ENCODE results near the gene PLEKHG2. TPM values are rescaled to one million over a fixed set of nuclear protein-coding genes. Genes with fewer than 3 reads are reported as not detected.

PLEKHG2 gene
- total RNA-seq, 1 donor from 2014 or later: 57.3 TPM

DNA sequence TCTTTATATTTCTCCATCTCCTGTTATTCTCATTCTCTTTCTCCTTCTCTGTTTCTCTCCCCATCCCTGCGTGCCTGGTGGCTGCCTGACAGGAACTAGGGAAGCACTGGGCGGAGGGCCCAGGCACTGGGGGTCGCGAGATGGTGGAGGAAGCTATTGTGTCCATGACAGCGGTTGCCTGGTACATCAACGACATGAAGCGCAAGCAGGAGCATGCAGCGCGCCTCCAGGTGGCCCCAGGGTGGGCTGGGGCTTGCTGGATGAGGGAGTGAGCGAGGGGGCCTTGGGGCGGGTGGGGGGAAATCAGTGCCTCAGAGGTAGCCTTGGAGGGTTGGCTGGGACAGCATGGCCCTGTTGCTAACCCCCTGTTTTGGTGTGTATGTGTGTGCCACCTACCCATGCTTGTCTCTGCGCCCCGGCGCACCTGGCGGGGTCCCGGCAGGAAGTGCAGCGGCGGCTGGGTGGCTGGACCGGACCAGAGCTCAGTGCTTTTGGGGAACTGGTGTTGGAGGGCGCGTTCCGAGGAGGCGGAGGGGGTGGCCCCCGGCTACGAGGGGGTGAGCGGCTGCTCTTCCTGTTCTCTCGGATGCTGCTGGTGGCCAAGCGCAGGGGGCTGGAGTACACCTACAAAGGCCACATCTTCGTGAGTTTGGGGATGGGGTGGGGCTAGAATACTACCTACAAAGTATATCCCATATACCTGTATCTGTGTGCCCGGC, 5.2 kb downstream of the PLEKHG2 start:
- intact Hi-C loops (cut with micrococcal nuclease): no loop called here

DNA sequence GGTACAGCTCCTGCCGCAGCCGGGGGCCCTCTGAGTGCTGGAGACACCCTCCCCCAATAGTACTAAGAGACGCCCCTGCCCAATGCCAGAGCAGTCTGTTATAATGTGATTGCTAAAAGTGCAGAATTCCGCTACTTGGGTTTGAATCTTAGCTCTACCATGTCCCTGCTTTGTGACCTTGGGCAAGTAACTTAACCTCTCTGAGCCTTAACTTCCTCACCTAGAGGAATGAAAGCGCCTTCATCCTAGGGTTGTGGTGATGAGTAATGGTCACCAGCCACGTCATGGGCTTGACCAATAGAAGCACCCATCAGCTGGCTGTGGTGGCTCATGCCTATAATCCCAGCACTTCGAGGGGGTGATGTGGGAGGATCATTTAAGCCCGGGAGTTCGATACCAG, 6.5 kb downstream of the PLEKHG2 start:
- intact Hi-C loops (cut with micrococcal nuclease): no loop called here

DNA sequence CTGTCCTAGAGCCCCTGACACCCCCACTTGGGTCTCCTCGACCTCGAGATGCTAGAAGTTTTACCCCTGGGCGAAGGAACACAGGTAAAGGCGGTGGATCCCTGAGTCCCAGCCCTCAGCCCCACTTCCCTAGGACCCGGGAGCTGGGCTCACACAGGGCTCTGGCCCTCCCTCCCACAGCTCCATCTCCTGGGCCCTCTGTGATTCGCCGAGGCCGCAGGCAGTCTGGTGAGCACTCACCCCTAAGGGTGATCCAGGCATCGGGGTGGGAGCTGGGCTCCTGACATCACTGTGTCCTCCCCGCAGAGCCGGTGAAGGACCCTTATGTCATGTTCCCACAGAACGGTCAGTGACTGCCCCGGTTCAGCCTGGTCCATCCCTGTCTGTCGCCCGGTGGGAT, 8.3 kb downstream of the PLEKHG2 start:
- intact Hi-C loops (cut with micrococcal nuclease): no loop called here

DNA sequence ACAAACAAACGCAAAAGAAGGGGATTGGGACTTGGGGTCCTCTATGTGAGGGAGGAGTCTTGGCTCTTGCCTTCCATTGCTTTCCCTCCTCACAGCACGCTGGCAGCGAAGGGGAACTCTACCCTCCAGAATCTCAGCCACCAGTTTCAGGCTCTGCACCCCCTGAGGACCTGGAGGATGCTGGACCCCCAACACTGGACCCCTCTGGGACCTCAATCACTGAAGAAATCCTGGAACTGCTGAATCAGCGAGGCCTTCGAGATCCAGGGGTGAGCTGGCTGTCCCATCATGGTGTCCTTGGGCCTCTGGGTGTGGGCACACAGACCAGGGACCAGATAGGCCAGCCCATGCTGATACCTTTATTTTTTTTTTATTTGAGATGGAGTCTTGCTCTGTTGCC, 9.6 kb downstream of the PLEKHG2 start:
- intact Hi-C loops (cut with micrococcal nuclease): no loop called here

DNA sequence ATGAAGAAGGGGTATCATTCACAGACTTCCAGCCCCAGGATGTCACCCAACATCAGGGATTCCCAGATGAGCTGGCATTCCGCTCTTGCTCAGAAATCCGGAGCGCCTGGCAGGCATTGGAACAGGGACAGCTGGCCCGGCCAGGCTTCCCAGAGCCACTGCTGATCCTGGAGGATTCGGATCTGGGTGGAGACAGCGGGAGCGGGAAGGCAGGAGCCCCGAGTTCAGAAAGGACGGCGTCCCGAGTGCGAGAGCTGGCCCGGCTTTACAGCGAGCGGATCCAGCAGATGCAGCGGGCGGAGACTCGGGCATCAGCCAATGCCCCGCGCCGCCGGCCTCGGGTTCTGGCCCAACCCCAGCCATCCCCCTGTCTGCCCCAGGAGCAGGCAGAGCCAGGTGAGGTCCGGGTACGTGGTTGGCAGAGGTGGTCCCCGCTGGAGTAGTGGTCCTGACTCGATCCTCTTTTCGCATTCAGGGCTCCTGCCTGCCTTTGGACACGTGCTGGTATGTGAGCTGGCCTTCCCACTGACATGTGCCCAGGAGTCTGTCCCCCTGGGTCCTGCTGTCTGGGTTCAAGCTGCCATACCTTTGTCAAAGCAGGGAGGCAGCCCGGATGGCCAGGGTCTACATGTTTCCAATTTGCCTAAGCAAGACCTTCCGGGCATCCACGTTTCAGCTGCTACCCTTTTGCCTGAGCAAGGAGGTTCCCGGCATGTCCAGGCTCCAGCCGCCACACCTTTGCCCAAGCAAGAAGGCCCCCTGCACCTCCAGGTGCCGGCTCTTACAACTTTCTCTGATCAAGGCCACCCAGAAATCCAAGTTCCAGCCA, 11.0 kb downstream of the PLEKHG2 start:
- intact Hi-C loops (cut with micrococcal nuclease): no loop called here

DNA sequence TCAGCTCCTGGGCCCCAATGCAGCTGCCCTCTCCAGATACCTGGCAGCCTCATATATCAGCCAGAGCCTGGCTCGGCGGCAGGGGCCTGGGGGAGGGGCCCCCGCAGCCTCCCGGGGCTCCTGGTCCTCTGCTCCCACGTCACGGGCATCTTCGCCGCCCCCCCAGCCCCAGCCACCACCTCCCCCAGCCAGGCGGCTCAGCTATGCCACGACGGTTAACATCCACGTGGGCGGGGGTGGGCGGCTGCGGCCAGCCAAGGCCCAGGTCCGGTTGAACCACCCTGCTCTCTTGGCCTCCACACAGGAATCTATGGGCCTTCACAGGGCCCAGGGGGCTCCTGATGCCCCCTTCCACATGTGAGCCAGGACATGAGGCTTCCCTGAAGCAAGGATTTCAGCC, 12.5 kb downstream of the PLEKHG2 start:
- intact Hi-C loops (cut with micrococcal nuclease): no loop called here

DNA sequence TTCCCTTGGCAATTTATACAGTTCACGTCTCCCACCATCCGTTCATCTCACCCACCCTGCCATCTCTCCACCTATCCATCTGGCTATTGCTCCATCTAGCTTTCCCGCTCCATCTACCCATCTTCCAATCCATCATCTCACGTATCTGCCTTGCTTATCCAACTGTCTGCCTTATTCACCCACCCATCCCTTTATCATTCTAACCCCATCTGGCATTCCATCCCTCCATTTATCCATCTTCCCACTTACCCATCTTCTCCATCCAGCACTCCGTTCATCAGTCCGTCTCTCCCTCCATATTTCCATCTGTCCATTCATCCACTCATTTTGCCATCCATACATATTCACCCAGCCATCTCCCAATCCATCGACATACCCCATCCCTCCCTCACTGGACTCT, 13.3 kb downstream of the PLEKHG2 start:
- intact Hi-C loops (cut with micrococcal nuclease): no loop called here

DNA sequence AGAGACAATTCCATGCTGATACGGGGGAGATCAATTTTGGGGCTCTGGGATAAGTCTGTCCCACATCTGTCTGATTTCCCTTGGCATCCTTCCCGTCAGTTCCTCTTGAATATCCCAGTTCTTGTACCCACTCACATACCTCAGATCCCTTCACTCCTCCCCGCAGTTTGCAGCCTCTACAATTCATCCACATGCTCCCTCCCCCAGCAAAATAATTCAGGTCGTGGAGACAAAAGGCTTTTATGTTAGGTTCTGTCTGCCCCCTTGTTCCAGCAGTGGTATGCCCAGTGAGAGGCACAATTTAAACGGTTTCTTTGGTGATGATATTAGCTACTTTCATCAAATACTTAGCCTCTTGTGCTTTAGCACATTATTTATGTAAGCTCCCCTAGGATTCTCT, 13.7 kb downstream of the PLEKHG2 start:
- intact Hi-C loops (cut with micrococcal nuclease): no loop called here

DNA sequence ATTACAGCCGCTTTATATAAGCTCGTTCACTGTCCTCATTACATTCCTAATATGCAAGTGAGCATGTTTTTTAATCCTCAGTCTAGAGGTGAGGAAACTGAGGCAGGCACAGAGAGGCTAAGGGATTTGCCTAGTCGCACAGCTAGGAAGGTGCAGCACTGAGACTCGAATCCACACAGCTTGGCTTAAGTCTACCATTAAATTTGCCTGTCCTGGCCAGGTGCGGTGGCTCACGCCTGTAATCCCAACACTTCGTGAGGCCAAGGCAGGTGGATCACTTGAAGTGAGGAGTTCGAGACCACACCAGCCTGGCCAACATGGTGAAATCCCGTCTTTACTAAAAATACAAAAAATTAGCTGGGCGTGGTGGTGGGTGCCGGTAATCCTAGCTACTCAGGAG, 15.2 kb downstream of the PLEKHG2 start:
- intact Hi-C loops (cut with micrococcal nuclease): no loop called here

DNA sequence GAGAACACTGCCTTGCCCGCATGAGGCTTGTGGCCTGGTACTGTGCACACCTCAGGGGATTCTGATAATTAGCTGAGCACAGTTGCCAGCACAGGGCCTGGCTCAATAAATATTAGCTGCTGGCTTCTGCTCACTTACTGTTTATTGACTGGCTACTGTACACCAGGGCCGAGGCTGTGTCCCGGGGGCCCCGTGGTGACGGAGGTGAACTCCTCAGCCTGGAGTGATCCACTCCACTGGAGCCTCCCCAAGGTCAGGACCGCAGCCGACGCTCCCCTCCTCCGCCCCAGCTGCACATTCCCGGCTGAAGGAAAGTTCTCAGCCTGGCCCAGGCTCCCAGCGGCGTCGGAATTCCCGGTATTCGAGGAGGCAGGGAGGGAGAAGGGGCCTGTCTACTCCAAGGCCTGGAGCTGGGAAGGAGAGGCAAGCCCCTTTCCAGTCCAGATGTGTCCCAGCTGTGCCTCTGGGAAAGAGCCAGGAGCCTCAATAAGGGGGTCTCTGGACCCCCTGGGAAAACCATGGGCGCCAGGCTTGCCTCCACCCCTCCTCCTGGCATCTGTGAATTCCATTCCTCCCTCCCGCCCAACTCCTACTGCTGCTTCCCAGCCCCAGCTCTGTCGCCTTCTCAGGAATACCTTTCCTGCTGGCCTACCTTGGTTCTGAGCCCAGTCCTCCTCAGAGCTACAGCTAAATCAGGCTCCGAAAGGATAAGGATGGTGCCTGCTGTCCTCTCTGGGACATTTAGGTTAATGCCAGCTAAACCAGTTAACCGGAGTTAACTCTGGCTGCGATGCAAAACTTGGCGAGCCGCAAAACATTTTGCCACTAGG, 16.0 kb downstream of the PLEKHG2 start:
- intact Hi-C loops (cut with micrococcal nuclease): no loop called here

DNA sequence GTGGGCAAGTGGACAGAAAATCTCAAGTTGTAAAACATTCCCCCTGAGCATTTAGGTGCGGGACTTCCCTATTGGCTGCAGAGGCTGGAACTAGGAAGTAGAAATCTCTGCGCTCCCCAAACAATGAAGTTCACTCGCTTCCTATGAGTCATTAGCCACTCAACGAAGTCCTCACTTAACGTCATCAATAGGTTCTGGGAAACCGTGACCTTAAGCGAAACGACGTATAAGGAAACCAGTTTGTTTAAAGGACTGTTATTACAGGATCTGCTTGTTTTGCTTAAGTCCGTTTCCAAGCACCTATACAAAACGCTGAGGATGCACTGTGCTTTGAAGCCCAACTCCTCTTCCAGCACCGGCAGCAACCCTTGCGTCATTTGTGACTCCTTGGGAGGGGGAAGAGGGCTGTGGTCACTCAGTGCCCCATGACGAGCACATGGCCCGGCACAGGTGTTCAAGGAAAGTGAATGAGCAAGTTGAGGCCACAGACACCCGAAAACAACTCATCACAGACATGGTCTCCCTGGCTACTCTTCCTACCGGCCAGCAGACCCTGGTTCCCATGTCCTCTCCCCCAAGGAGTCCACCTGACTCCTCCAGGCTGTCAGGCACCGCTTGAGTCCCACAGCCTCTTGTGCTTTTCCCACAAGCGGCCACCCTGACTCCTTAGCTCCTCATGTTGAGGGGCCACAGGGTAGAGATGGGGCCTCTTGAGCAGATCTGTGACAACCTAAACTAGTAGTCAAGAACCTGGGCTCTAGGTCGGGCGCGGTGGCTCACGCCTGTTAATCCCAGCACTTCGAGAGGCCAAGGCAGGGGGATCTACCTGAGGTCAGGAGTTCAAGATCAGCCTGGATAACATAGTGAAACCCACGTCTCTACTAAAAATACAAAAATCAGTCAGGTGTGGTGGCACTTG, 18.5 kb downstream of the PLEKHG2 start:
- intact Hi-C loops (cut with micrococcal nuclease): loop anchor here (1.0 kb wide), 1 partner anchor 19 kb away; the partner anchor contains the start of gene PLEKHG2

DNA sequence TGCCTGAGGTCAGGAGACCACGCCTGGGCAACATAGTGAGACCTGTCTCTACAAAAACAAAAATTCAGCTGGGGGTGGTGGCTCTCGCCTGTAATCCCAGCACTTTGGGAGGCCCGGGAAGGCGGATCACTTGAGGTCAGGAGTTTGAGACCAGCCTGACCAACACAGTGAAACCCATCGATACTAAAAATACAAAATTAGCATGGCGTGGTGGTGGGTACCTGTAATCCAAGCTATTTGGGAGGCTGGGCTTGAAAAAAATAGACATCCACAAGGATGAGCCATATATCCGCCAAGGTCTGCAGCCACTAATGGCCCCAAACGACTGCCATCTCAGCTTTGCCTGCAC, 20.2 kb downstream of the PLEKHG2 start:
- intact Hi-C loops (cut with micrococcal nuclease): no loop called here

DNA sequence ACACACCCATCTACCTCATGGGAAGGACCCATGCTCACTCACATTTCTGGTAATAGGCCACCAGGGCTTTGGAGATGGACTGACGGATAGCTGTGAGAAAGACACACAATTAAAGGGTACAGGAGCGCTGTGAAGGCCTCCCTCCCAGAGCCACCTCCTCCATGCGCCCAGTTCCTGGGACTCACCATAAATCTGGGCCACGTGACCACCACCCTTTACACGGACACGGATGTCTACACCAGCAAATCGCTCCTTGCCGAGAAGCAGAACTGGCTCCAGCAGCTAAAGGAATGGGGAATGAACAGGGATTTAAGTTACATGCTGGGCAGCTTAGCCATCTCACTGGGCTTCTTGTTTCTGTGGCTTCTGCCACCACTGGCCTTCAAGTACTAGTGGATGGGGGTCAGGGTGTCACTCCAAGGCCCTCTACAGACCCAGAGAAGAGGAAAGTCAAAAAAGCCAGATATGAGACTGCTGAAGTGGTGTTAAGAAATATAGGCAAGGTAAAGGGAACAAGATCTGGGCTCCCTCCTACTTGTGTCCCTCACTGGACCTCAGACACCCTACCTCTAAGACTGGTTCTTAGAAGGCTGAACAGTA, 21.1 kb downstream of the PLEKHG2 start:
- intact Hi-C loops (cut with micrococcal nuclease): no loop called here

DNA sequence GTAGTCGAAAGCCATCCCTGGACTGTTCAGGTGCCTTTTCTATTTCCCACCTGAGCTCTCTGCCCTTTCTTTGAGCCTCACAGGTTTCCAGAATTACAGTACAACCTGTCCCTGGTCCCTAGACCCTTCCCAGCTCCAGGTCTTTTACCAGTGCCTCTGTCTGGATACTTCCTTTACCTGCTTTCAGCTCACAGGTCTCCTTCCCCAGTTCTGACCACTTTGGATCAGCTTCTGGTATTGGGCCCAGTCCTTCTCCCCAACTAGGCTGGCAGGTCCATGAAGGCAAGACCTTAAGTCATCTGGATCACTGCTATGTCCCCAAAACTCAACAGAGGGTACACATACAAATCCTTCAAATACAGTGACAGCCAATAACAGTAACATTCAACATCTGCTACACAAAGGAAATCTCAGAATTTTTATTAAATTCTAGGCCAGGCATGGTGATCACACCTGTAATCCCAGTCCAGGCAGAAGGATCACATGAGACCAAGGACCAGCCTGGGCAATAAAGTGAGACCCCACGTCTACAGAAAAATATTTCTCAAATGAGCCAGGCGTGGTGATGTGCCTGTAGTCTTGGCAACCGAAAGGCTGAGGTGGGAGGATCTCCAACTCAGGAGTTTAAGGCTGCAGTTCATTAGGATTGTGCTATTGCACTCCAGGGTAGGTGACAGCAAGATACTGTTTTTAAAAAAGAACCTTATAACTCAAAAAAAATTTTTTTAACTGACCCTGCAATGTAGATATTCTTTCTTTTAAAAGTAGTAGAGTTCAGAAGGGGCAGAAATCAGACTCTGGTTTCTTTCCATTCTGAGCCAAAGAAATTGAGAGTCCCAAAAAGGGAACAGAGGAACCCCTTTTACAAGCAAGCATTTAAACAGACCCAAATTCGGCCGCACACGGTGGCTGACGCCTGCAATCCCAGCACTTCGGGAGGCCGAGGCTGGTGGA, 21.9 kb downstream of the PLEKHG2 start:
- intact Hi-C loops (cut with micrococcal nuclease): no loop called here

DNA sequence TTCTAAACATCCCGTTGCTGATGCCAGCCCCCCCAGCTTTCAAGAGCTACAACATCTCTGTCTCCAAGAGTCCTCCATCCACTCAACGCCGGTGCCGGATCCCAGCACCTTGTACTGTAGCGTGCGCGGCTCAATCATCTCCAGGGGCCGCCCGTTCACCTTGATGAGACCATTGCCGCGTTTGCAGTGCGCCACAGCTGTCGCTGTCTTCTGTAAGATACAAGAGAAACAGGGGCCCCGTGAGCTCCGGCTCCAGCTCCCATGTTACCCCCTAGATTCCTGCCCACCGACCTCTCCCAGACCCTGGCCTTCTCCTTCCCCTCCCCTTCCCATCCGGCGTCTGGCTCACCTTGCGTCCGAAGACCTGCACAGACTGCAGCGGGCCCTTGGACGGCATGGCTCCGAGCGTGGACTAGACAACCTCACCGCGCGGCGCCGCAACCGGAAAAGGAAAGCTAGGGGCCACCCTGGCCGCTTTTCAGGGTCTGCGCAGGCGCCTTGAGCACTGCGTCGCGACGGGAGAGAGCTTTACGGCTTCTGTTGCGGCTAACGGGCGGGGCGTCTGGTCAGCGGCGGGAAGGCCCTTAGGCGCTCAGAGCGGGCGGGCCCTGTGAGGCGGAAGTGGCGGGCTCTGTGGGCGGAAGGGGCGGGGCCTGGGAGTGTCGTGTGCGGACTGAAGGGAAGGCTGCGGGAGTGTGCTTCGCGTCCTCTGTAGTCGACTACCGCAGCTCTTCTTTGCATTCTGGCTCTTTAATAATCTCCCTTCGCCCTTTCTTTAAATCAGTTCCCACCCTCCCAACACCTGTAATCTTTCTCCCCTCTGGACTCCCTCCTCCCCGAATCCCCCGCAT, 23.3 kb downstream of the PLEKHG2 start, which contains the start of gene RPS16:
Gene RPS16 (minus strand): TSS at position 451 of the 851 bp plus-strand sequence. CDS start 54 bp downstream, at position 397.
- intact Hi-C loops (cut with micrococcal nuclease): loop anchor here (1.0 to 2.0 kb wide), 4 partner anchors 10 to 45 kb away; partner anchors contain the start of genes MED29, PAF1, PLEKHG2 and SUPT5H

DNA sequence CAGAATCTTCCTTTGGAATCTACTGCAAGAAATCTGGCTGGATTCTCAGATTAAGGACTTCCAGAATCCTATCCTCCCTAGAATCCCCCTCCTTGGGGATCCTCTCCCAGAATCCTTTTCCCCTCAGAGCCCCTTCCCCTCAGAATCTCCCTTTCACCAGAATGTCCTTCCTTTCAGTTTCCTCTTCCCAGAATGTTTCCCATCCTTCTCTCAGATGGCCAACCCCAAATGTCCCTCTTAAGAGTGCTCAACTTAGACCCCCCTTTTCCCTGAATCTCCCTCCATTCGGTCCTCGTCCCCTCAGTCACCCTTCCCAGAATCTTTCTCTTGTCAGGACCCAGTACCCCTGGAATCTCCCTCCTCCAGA, 23.9 kb downstream of the PLEKHG2 start:
- intact Hi-C loops (cut with micrococcal nuclease): loop anchor here (1.0 to 2.0 kb wide), 4 partner anchors 9 to 45 kb away; partner anchors contain the start of genes MED29, PAF1, PLEKHG2 and SUPT5H

DNA sequence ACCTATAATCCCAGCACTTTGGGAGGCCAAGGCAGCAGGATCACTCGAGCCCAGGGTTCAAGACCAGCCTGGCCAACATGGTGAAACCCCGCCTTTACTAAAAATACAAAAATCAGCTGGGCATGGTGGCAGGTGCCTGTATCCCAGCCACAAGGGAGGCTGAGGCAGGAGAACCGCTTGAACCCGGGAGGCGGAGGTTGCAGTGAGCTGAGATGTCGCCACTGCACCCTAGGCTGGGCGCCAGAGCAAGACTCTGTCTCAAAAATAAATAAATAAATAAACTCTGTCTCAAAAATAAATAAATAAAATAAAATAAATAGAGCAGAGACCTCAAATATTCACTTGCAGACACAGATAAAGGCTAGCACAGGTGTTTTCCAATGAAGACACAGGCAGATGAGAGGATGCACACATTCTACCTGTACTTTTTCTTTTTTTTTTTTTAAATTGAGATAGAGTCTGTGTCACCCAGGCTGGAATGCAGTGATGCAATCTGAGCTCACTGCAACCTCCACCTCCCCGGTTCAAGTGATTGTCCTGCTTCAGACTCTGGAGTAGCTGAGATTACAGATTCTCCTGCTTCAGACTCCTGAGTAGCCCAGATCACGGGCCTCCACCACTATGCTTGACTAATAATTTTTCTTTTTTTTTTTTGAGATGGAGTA, 25.9 kb downstream of the PLEKHG2 start:
- intact Hi-C loops (cut with micrococcal nuclease): no loop called here

Measured in T-helper 2 cell treated with Interferon-gamma antibody and Interleukin-4, amounts not matched to agents 100 ng/mL and 5 ng/mL, for 36 hours (primary cell).